GM23338 (cell line): ENCODE measurements around the gene TSPAN6. TPM values are rescaled to one million over a fixed set of nuclear protein-coding genes. Genes with fewer than 3 reads are reported as not detected.

ENCODE experiments used
- ATAC-seq: fragments of 200-7000 bp; cut with Tn5 transposase; 3 replicates; pipeline ENCODE4 v1.9.1; 2020
- DNase-seq: peaks from one replicate; pipeline ENCODE4 v3.0.0-alpha.2; 2015; ENCODE audit warnings: low spot score
- H2AFZ ChIP-seq: fragments of 200-600 bp; sonication (generic); 2 replicates; pipeline ENCODE4 v1.8.0; 2016; ENCODE audit warnings: antibody characterized with exemption, mild to moderate bottlenecking, moderate library complexity
- H3F3A ChIP-seq: fragments of 200-600 bp; sonication (generic); replicated peaks from 2 replicates; pipeline ENCODE4 v1.8.0; 2017; ENCODE audit warnings: antibody characterized with exemption, mixed run types, low read depth
- H3K27ac ChIP-seq: fragments of 200-600 bp; sonication (generic); 2 replicates; pipeline ENCODE4 v1.6.1; 2016; ENCODE audit warnings: low read depth
- H3K27me3 ChIP-seq: fragments of 200-600 bp; sonication (generic); 2 replicates; pipeline ENCODE4 v1.8.0; 2016; ENCODE audit warnings: mild to moderate bottlenecking, mixed run types, moderate library complexity; ENCODE audit not compliant: insufficient read depth
- H3K36me3 ChIP-seq: fragments of 200-600 bp; sonication (generic); 2 replicates; pipeline ENCODE4 v1.8.0; 2016; ENCODE audit warnings: mild to moderate bottlenecking; ENCODE audit not compliant: insufficient read depth
- H3K4me1 ChIP-seq: fragments of 200-600 bp; sonication (generic); 2 replicates; pipeline ENCODE4 v1.8.0; 2016; ENCODE audit warnings: mild to moderate bottlenecking, moderate library complexity; ENCODE audit not compliant: insufficient read depth
- H3K4me2 ChIP-seq: fragments of 200-600 bp; sonication (generic); 2 replicates; pipeline ENCODE4 v1.7.1; 2017; ENCODE audit warnings: mixed run types
- H3K4me3 ChIP-seq: fragments of 200-600 bp; sonication (generic); 2 replicates; pipeline ENCODE4 v1.6.1; 2016; ENCODE audit warnings: mixed run types
- H3K79me2 ChIP-seq: fragments of 200-600 bp; sonication (generic); replicated peaks from 2 replicates; pipeline ENCODE4 v1.8.0; 2017; ENCODE audit warnings: mild to moderate bottlenecking; ENCODE audit not compliant: insufficient read depth
- H3K9me2 ChIP-seq: fragments of 200-600 bp; sonication (generic); 2 replicates; pipeline ENCODE4 v1.8.0; 2017; ENCODE audit not compliant: insufficient read depth
- H4K20me1 ChIP-seq: fragments of 200-600 bp; sonication (generic); replicated peaks from 2 replicates; pipeline ENCODE4 v1.8.0; 2017; ENCODE audit warnings: mild to moderate bottlenecking; ENCODE audit not compliant: insufficient read depth
- H3K27ac Mint-ChIP-seq: 2 replicates; pipeline ENCODE4 v1.8.0; 2020; ENCODE audit warnings: inconsistent platforms, mild to moderate bottlenecking, moderate library complexity, mixed read lengths
- H3K27me3 Mint-ChIP-seq: 3 replicates; pipeline ENCODE4 v1.8.0; 2022; ENCODE audit warnings: low read depth, mild to moderate bottlenecking, moderate library complexity, mixed read lengths, inconsistent platforms; ENCODE audit not compliant: insufficient read depth, poor library complexity
- H3K36me3 Mint-ChIP-seq: 3 replicates; pipeline ENCODE4 v1.8.0; 2021; ENCODE audit warnings: low read depth, mild to moderate bottlenecking, inconsistent platforms, moderate library complexity, mixed read lengths
- H3K4me1 Mint-ChIP-seq: 3 replicates; pipeline ENCODE4 v1.8.0; 2020; ENCODE audit warnings: mild to moderate bottlenecking, inconsistent platforms, mixed read lengths
- H3K4me3 Mint-ChIP-seq: 3 replicates; pipeline ENCODE4 v1.8.0; 2021; ENCODE audit warnings: moderate library complexity, mild to moderate bottlenecking, inconsistent platforms, mixed read lengths
- H3K9me3 Mint-ChIP-seq: 3 replicates; pipeline ENCODE4 v1.8.0; 2020; ENCODE audit warnings: moderate library complexity, mild to moderate bottlenecking, inconsistent platforms, mixed read lengths
- CREB1 ChIP-seq: fragments of 250-450 bp; sonication (Bioruptor Pico); IDR thresholded peaks from 2 replicates; pipeline ENCODE4 v1.5.0; 2020; ENCODE audit warnings: low read depth, mild to moderate bottlenecking, moderate library complexity
- JUNB ChIP-seq: IDR thresholded peaks from one replicate; pipeline ENCODE4 v1.6.1; 2016; ENCODE audit warnings: antibody characterized with exemption; ENCODE audit not compliant: unreplicated experiment
- POLR2AphosphoS5 ChIP-seq: IDR thresholded peaks from 2 replicates; pipeline ENCODE4 v1.6.1; 2016; ENCODE audit warnings: antibody characterized with exemption, low read depth
- ZNF114 ChIP-seq: fragments of 250-450 bp; sonication (Bioruptor Pico); IDR thresholded peaks from 2 replicates; pipeline ENCODE4 v1.5.0; 2020; ENCODE audit warnings: mild to moderate bottlenecking, moderate library complexity
- ZNF462 ChIP-seq: fragments of 250-450 bp; sonication (Bioruptor Pico); IDR thresholded peaks from 2 replicates; pipeline ENCODE4 v1.5.0; 2020; ENCODE audit warnings: mild to moderate bottlenecking, moderate library complexity
- polyA plus RNA-seq: library from polyadenylated mRNA; unstranded; fragments of >200 nt; fragmentation: Nextera tagmentation; extraction: Ambion mirVana; gene quantifications from 2 replicates; pipeline ENCODE4 v1.2.1, GENCODE V29; 2016
- total RNA-seq: library from RNA; depleted of rRNA; stranded (reverse); fragments of >200 nt; shearing (Covaris generic); gene quantifications from 2 replicates; pipeline ENCODE4 v1.2.3, GENCODE V29; 2014
- TF ChIP-seq, protein P1 (sequence below): IDR thresholded peaks from one replicate; pipeline ENCODE4 v1.6.1; 2018; ENCODE audit warnings: antibody characterized with exemption; ENCODE audit not compliant: unreplicated experiment

Gene TSPAN6
- total and polyA plus RNA-seq, 2 experiments from 2014 or later: 55.6 to 75.3 TPM

GRCh38 chrX:100600758-100601157 is 35.8 kb downstream of the TSPAN6 start (continued):
- no peak for TF ChIP-seq ZNF462 (CRISPR knock-in tag)

DNA sequence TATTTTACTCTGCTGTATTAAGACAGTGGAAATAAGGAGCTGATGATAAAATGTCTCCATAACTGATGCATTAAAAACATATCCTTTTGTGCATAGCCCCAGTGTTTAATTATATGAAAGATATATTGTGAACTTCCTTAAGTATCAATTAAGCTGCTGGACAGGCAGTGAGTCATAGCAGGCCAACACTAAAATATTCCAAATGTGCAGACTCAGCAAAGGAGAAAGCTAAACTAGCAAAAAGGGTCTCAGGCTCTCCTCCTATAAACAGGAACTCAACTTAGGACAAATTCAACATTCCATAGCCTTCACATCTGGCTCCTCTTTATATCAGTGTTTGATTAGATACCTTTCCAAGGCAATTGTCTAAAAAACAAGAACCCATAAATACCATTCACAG is 36.3 kb downstream of the TSPAN6 start:
- Histone ChIP-seq H4K20me1 (no peaks in the 10 kb centered on the region), H3K4me3 (no peak overlapping the region), H3K79me2 (no peaks in the 10 kb centered on the region), H3K27me3 (no peaks in the 10 kb centered on the region), H2AFZ (no peak overlapping the region), H3K4me2 (no peak overlapping the region), H3K9me2 (no peaks in the 10 kb centered on the region), H3K4me1 (peaks cover 16% of the 10 kb centered on the region; the same call in 1 of the 2 replicates), H3K27ac (no peak overlapping the region), H3K36me3 (no peaks in the 10 kb centered on the region), H3F3A (no peaks in the 10 kb centered on the region)
- Mint-ChIP-seq H3K27ac (no peak overlapping the region), H3K4me3 (no peak overlapping the region), H3K36me3 (no peaks in the 10 kb centered on the region), H3K4me1 (peaks cover 29% of the 10 kb centered on the region), H3K9me3 (no peaks in the 10 kb centered on the region), H3K27me3 (peaks cover 2% of the 10 kb centered on the region)
- DNase-seq: no peak
- no peak for ATAC-seq
- TF ChIP-seq ZNF462 (CRISPR knock-in tag) (no peak), CREB1 (no peak), POLR2AphosphoS5 (no peak), ZNF114 (CRISPR knock-in tag) (no peak), JUNB (no peak)
- TF ChIP-seq, protein P1, sequence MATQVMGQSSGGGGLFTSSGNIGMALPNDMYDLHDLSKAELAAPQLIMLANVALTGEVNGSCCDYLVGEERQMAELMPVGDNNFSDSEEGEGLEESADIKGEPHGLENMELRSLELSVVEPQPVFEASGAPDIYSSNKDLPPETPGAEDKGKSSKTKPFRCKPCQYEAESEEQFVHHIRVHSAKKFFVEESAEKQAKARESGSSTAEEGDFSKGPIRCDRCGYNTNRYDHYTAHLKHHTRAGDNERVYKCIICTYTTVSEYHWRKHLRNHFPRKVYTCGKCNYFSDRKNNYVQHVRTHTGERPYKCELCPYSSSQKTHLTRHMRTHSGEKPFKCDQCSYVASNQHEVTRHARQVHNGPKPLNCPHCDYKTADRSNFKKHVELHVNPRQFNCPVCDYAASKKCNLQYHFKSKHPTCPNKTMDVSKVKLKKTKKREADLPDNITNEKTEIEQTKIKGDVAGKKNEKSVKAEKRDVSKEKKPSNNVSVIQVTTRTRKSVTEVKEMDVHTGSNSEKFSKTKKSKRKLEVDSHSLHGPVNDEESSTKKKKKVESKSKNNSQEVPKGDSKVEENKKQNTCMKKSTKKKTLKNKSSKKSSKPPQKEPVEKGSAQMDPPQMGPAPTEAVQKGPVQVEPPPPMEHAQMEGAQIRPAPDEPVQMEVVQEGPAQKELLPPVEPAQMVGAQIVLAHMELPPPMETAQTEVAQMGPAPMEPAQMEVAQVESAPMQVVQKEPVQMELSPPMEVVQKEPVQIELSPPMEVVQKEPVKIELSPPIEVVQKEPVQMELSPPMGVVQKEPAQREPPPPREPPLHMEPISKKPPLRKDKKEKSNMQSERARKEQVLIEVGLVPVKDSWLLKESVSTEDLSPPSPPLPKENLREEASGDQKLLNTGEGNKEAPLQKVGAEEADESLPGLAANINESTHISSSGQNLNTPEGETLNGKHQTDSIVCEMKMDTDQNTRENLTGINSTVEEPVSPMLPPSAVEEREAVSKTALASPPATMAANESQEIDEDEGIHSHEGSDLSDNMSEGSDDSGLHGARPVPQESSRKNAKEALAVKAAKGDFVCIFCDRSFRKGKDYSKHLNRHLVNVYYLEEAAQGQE: no peak
